Nasal cavity respiratory epithelium epithelial cell of viscerocranial mucosa (primary cell): ENCODE measurements around the gene RPL32. TPM values are rescaled to one million over a fixed set of nuclear protein-coding genes. Genes with fewer than 3 reads are reported as not detected.

Source experiments
- total RNA-seq: library from RNA; depleted of rRNA; stranded (reverse); fragments of >200 nt; gene quantifications from 2 replicates; pipeline ENCODE4 v1.2.3, GENCODE V29; 2014

Gene RPL32
- total RNA-seq: 1,107 and 1,987 TPM in 2 replicates

GRCh38 chr3:12841149-12841969, at the start of gene RPL32:
TSS of gene RPL32 (minus strand) at chr3:12841565. CDS start at chr3:12840237, 1,328 bp downstream.

GRCh38 chr3:12796171-12797123, 44.9 kb downstream of the RPL32 start, which contains the start of gene CAND2:
TSS of gene CAND2 (plus strand) at chr3:12796680. CDS start at chr3:12796721, 41 bp downstream.

Other genes starting within 250 kb of the RPL32 start
- 108 and 113 TPM in 2 replicates for gene RAF1, start 177.4 kb downstream of the RPL32 start, total RNA-seq
- 27.0 and 35.4 TPM in 2 replicates for gene TMEM40, start 82.3 kb downstream of the RPL32 start, total RNA-seq
- gene CAND2, start 44.9 kb downstream of the RPL32 start, total RNA-seq: 0.34 and 4.3 TPM in 2 replicates
- gene IQSEC1, start 231.9 kb upstream of the RPL32 start, total RNA-seq: 7.5 and 22.6 TPM in 2 replicates